Esophagus (tissue), 2 donors: Measurements from ENCODE around the gene CREBBP. TPM values are rescaled to one million over a fixed set of nuclear protein-coding genes. Genes with fewer than 3 reads are reported as not detected.

Experiments used
- H3K27ac ChIP-seq, 2 donors: one replicate each; pipeline ENCODE4 v1.5.1; 2013; ENCODE audit warnings: low read depth in 2 of 2, mild to moderate bottlenecking in 2 of 2, inconsistent platforms in 1 of 2, low read length in 1 of 2, moderate library complexity in 1 of 2
- H3K27me3 ChIP-seq, 2 donors: one replicate each; pipeline ENCODE4 v1.6.1; 2013; ENCODE audit warnings: low read length in 2 of 2, control low read depth in 1 of 2, mild to moderate bottlenecking in 1 of 2; ENCODE audit not compliant: insufficient read depth in 2 of 2, control insufficient read depth in 1 of 2
- H3K36me3 ChIP-seq, 2 donors: one replicate each; pipeline ENCODE4 v1.6.1; 2013; ENCODE audit warnings: low read length in 1 of 2; ENCODE audit not compliant: control insufficient read depth in 2 of 2, insufficient read depth in 2 of 2
- H3K4me1 ChIP-seq, 2 donors: one replicate each; pipeline ENCODE4 v1.6.1; 2013; ENCODE audit warnings: low read length in 1 of 2; ENCODE audit not compliant: control insufficient read depth in 2 of 2, insufficient read depth in 2 of 2
- H3K4me3 ChIP-seq, 2 donors: one replicate each; pipeline ENCODE4 v1.5.1; 2013; ENCODE audit warnings: low read length in 2 of 2, mild to moderate bottlenecking in 2 of 2, low read depth in 1 of 2, moderate library complexity in 1 of 2
- H3K9me3 ChIP-seq, 2 donors: one replicate each; pipeline ENCODE4 v1.6.1; 2013; ENCODE audit warnings: mild to moderate bottlenecking in 2 of 2, low read depth in 1 of 2, low read length in 1 of 2, moderate library complexity in 1 of 2; ENCODE audit not compliant: control insufficient read depth in 2 of 2, insufficient read depth in 1 of 2
- WGBS, 2 donors: extraction: QIAGEN DNeasy Blood & Tissue Kit; methylation state at CpG; one replicate each; pipeline ENCODE4 v1.1.7; 2013; 5-methylcytosine and 5-hydroxymethylcytosine counted together
- polyA plus RNA-seq, 2 donors: library from polyadenylated mRNA; stranded (reverse); fragments of 200-250 nt; gene quantifications; one replicate each; pipeline ENCODE4 v1.2.3, GENCODE V29; 2013
- donor health status: healthy with polysubstance abuse.
- donor health status: Bipolar disorder and iron deficiency.

The CREBBP gene
- polyA plus RNA-seq, 2 donors: 8.4 to 20.2 TPM

DNA sequence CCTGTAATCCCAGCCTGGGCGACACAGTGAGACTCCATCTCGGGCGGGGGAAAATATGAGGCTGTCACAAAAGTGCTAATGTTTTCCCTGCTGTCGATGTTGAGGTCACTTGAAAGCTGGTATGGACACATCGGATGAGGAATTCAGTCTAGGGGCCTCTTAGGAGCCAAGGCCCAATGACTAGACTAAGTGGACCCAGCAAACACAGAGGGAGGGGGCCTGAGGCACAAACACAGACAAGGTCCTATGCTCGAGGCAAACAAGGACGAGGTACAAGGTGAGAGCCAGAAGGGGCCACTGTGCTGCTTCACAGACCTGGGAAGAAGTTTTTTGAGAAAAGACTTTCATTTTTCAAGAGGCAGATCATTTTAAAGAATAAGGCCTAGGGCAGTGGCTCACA, 178.4 kb downstream of the CREBBP start:
- no peak overlapping the region for H3K27ac ChIP-seq
- H3K4me3 ChIP-seq: no peak overlapping the region
- H3K9me3 ChIP-seq: no peaks in the 10 kb centered on the region
- 95% methylated on average over 7 of the region's 7 CpGs for WGBS, 2 donors
- no peaks in the 10 kb centered on the region for H3K4me1 ChIP-seq
- H3K36me3 ChIP-seq: peaks cover 0 to 5% of the 10 kb centered on the region in 2 donors
- H3K27me3 ChIP-seq: no peaks in the 10 kb centered on the region

DNA sequence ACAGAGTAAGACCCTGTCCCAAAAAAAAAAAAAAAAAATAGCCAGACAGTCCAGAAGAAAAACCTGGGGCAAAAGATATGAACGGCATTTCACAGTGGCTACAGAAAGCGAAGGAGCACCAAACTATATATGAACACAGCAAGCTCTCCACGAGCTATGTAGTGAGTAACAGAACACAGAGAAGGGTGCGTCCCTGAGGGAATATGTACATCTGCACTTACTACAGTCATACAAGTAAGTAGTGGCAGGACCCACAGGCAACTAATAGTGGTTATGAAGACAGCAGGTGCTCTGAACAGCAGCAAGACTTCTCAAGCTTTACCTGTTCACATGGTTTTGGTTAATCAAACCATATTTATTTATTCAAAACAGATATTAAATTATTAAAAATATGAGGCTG, 179.0 kb downstream of the CREBBP start:
- no peak overlapping the region for H3K4me3 ChIP-seq
- no peaks in the 10 kb centered on the region for H3K27me3 ChIP-seq
- H3K9me3 ChIP-seq: no peaks in the 10 kb centered on the region
- peaks cover 0 to 5% of the 10 kb centered on the region in 2 donors for H3K36me3 ChIP-seq
- WGBS, 2 donors: 88 to 90% methylated on average over 4 of the region's 4 CpGs
- no peak overlapping the region for H3K27ac ChIP-seq
- no peaks in the 10 kb centered on the region for H3K4me1 ChIP-seq

DNA sequence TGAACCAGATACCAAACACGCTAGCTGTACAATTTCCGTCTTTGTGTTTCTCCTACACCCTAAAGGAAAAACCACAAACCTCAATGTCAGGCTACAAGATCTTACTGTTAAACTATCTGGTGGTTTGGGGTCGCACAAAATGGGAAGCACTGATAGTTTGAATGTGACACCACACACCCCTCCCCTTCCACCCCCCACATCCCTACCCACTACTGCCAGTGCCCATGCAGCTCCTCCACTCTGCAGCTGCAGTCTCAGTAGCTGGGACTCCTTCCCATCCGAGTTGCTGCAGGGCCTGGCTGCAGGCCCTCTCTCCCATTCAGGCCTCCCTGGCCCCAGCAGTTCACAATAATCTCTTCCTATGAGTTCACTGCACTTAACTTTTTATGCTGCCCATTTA, 181.6 kb downstream of the CREBBP start:
- no peaks in the 10 kb centered on the region for H3K9me3 ChIP-seq
- H3K4me1 ChIP-seq: no peaks in the 10 kb centered on the region
- no peak overlapping the region for H3K4me3 ChIP-seq
- H3K27ac ChIP-seq: no peak overlapping the region
- peaks cover 0 to 5% of the 10 kb centered on the region in 2 donors for H3K36me3 ChIP-seq
- WGBS, 2 donors: 73 to 81% methylated on average over 4 of the region's 4 CpGs
- H3K27me3 ChIP-seq: no peaks in the 10 kb centered on the region

DNA sequence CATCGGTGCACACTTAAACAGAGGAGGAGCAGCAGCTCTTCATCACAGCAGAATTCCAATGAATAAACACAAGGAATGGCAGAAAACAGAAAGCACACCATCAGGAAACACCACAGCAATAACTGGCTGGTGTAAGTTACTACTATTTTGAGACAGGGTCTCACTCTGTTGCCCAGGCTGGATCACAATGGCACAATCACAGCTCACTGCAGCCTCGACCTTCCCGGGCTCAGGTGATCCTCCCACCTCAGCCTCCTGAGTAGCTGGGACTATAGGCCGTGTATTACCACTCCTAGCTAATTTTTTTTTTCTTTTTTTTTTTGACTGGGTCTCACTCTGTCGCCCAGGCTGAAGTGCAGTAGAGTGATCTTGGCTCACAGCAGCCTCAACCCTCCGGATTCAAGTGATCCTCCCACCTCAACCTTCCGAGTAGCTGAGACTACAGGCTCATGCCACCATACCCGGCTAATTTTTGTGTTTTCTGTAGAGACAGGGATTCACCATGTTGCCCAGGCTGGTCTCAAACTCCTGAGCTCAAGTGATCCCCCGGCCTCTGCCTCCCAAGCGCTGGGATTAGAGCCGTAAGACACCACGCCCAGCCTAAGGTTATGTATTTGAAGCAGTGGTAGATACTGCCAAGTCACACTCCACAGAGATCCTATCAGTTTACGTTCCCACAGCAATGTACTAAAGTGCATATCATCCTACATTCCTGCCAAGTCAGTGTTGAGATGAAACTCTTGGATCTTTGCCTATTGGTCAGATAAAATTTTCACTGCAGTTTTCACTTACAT, 183.9 kb downstream of the CREBBP start:
- no peaks in the 10 kb centered on the region for H3K27me3 ChIP-seq
- no peaks in the 10 kb centered on the region for H3K4me1 ChIP-seq
- no peak overlapping the region for H3K4me3 ChIP-seq
- H3K36me3 ChIP-seq: peaks cover 0 to 2% of the 10 kb centered on the region in 2 donors
- WGBS, 2 donors: 65 to 69% methylated on average over 13 of the region's 13 CpGs
- H3K27ac ChIP-seq: no peak overlapping the region
- no peaks in the 10 kb centered on the region for H3K9me3 ChIP-seq

DNA sequence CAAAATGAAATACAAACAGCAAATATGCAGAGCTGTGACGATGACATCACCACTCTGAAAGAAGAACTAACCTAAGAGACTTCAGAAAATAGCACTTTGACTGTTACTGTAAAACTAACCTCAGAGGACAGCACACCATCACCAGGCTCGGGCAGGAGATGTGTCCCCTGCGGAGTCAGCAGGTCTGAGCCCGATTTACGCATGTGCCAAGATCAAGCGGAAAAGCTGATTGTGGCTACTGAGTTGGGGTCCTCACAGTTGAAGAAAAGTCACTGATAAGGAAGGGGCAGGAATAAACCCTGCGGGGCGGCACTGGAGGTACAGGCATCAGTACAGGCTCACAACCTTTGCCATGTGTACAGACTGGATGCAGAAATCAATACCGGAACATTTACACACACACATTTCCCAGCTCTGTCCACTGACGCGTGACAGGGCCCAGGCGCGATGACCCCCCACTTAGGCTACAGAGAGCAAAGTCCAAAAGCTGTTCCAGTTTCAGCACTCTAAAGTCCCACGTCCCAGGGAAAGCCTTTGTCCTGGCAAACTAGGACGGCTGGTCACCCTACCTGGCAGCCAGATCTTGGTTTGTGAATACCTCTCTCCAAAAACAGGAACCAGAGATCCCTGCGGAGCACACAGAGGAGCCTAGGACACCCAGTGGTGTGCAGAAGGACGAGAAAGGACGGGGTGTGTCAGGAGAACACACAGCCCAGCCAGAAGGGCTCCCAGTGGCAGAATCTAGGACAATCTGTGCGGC, 184.7 kb downstream of the CREBBP start:
- Histone ChIP-seq H3K36me3 (peaks cover 0 to 2% of the 10 kb centered on the region in 2 donors), H3K27me3 (no peaks in the 10 kb centered on the region), H3K27ac (no peak overlapping the region), H3K4me3 (no peak overlapping the region), H3K9me3 (no peaks in the 10 kb centered on the region), H3K4me1 (peaks cover under 1% of the 10 kb centered on the region in 2 donors)
- 73 to 89% methylated on average over 19 of the region's 19 CpGs for WGBS, 2 donors

DNA sequence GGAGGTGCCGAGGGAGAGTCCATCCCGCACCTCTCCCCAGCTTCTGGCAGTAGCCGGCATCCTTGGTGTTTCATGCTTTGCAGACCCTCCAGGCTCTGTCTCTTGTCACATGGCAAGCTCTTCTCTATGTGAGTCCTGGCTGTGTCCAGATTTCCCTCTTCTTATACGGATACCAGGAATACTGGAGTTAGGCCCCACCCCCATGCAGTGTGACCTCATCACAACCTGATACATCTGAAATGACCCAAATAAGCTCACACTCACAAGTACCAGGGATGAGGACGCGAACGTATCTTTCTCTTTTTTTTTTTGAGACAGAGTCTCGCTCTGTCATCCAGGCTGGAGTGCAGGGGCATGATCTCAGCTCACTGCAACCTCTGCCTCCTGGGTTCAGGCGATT, 186.5 kb downstream of the CREBBP start:
- Histone ChIP-seq H3K9me3 (no peaks in the 10 kb centered on the region), H3K27ac (no peak overlapping the region), H3K36me3 (no peaks in the 10 kb centered on the region), H3K4me3 (no peak overlapping the region), H3K27me3 (no peaks in the 10 kb centered on the region), H3K4me1 (peaks cover 3% of the 10 kb centered on the region in 2 donors)
- WGBS, 2 donors: 91% methylated on average over 9 of the region's 9 CpGs

DNA sequence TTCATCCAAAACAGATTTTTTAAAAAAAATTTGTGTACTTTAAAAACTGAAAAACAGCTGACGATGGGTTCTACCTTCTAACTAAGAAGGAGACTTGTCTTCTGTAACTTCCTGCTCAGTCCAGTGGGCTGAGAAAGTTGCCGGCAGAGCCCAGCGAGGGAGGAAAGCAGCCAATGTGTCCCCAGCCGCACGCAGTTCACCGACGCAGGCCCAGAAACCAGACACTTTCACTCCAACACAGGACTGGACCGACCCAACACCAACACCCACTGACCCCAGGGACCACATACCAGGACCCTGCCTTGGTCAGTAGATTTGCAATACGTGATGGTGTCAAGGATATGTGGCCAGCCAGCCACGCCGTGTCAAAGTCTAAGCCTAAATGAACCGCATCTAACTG, 188.8 kb downstream of the CREBBP start:
- no peak overlapping the region for H3K4me3 ChIP-seq
- H3K4me1 ChIP-seq: peaks cover 3% of the 10 kb centered on the region in 2 donors
- 89 to 90% methylated on average over 12 of the region's 12 CpGs for WGBS, 2 donors
- H3K27ac ChIP-seq: no peak overlapping the region
- H3K9me3 ChIP-seq: no peaks in the 10 kb centered on the region
- peaks cover 0 to 3% of the 10 kb centered on the region in 2 donors for H3K36me3 ChIP-seq
- H3K27me3 ChIP-seq: no peaks in the 10 kb centered on the region

DNA sequence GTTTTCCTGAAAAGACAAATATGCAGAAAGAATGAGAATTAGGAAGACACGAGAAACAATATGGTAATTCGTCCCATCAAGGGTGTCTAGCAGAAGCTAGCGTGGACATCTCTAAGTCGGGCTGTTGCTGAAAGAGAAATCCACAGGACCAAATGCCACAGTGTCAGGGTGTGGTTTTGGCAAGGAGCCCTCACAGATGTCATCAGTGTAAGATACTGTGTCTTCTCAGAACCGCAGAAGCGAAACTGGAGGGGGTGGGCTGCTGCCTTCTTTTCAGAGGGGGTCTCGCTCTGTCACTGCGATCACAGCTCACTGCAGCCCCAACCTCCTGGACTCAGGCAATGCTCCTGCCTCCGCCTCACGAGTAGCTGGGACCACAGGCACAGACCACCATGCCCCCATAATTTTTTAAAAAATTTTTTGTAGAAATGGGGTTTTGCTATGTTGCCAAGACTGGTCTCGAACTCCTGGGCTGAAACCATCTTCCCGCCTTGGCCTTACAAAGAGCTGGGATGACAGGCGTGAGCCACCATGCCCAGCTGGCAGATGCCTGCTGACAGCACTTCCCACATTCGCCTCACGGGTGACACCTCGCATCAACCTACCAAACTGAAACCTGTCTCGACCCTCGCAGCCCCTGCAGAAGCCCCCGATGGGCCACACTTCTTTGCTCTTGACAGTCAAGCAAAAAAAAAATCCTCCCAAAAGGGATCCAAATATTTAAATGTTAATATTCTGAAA, 189.4 kb downstream of the CREBBP start:
- peak overlapping the region in 1 of 2 donors; percentile 9 for H3K4me3 ChIP-seq
- H3K4me1 ChIP-seq: peaks cover 3% of the 10 kb centered on the region in 2 donors
- 79 to 80% methylated on average over 19 of the region's 19 CpGs for WGBS, 2 donors
- peak overlapping the region in 1 of 2 donors; percentile 5 for H3K27ac ChIP-seq
- H3K36me3 ChIP-seq: peaks cover 0 to 4% of the 10 kb centered on the region in 2 donors
- no peaks in the 10 kb centered on the region for H3K27me3 ChIP-seq
- H3K9me3 ChIP-seq: no peaks in the 10 kb centered on the region

DNA sequence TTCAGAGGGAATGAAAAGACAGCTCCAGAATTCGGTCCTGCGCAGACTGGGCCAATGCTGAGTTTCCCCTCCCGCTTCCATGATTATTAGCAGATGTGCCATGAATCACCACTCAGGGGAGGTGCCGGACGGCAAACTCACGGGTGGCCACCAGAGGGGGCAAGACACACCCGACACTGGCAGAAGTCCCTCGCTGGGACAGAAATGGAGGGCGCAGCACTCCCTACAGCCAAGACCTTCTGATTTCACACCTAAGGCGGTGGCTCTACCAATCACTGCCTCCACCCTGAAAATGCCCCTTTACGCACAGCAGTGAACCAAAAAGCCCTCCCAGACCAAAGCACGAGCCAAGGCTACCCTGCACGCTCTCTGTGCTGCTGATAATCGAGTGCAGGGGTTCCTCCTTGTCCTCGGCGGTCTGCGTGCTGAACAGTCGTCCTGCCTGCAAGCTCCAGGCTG, 190.0 kb downstream of the CREBBP start:
- H3K27me3 ChIP-seq: no peaks in the 10 kb centered on the region
- H3K27ac ChIP-seq: peak overlapping the region in 1 of 2 donors; percentile 5
- 26 to 30% methylated on average over 18 of the region's 18 CpGs for WGBS, 2 donors
- no peaks in the 10 kb centered on the region for H3K9me3 ChIP-seq
- H3K36me3 ChIP-seq: peaks cover 3 to 9% of the 10 kb centered on the region in 2 donors
- peak overlapping the region in 1 of 2 donors; percentile 9 for H3K4me3 ChIP-seq
- H3K4me1 ChIP-seq: peaks cover 3% of the 10 kb centered on the region in 2 donors
